GM19025 (cell line): ENCODE measurements around the gene GGT6.

Experiments used
- ATAC-seq: cut with Tn5 transposase; IDR thresholded peaks from one replicate; pipeline ENCODE4 v1.9.1; 2021; ENCODE audit warnings: mild to moderate bottlenecking, low read depth, moderate library complexity; ENCODE audit not compliant: unreplicated experiment

GGT6 gene

GRCh38 chr17:4530799-4531730 lies 29.3 kb downstream of the GGT6 start:
- no peak for ATAC-seq

- no peak for ATAC-seq
These were observed 30.7 kb downstream of the GGT6 start for GRCh38 chr17:4529533-4530152.

- no peak for ATAC-seq
These were observed 32.7 kb downstream of the GGT6 start for GRCh38 chr17:4527566-4528125.

- ATAC-seq: no peak
These were observed 33.2 kb downstream of the GGT6 start for GRCh38 chr17:4527134-4527533.

GRCh38 chr17:4525691-4526397 lies 34.5 kb downstream of the GGT6 start:
- ATAC-seq: no peak

GRCh38 chr17:4523946-4524345 lies 36.4 kb downstream of the GGT6 start:
- no peak for ATAC-seq

- ATAC-seq: no peak
These were observed 37.7 kb downstream of the GGT6 start for GRCh38 chr17:4522661-4523060.

GRCh38 chr17:4520894-4521600 lies 39.3 kb downstream of the GGT6 start:
- no peak for ATAC-seq

- ATAC-seq: no peak
These were observed 40.1 kb downstream of the GGT6 start for GRCh38 chr17:4520060-4520893.

GRCh38 chr17:4519361-4519788 lies 41.0 kb downstream of the GGT6 start:
- ATAC-seq: no peak

GRCh38 chr17:4518901-4519300 lies 41.5 kb downstream of the GGT6 start:
- ATAC-seq: no peak

GRCh38 chr17:4516735-4517134 lies 43.6 kb downstream of the GGT6 start:
- ATAC-seq: no peak

- ATAC-seq: no peak
These were observed 44.9 kb downstream of the GGT6 start for GRCh38 chr17:4515501-4515900.

GRCh38 chr17:4514779-4515178 lies 45.6 kb downstream of the GGT6 start:
- ATAC-seq: no peak

- ATAC-seq: no peak
These were observed 46.2 kb downstream of the GGT6 start for GRCh38 chr17:4514206-4514605.

- no peak for ATAC-seq
These were observed 47.0 kb downstream of the GGT6 start for GRCh38 chr17:4513113-4514032.

- ATAC-seq: no peak
These were observed 47.9 kb downstream of the GGT6 start for GRCh38 chr17:4512156-4513112.
